Measurements from ENCODE around the gene RAMAC.
"Not testable (repeated sequence)": the region's sequence is repeated elsewhere in the genome, so short reads cannot be mapped to it uniquely, and the experiment has no call there.

RAMAC gene

GRCh38 chr15:82966671-82967071 lies 19.3 kb upstream of the RAMAC start:
- no peak for DNase-seq

DNA sequence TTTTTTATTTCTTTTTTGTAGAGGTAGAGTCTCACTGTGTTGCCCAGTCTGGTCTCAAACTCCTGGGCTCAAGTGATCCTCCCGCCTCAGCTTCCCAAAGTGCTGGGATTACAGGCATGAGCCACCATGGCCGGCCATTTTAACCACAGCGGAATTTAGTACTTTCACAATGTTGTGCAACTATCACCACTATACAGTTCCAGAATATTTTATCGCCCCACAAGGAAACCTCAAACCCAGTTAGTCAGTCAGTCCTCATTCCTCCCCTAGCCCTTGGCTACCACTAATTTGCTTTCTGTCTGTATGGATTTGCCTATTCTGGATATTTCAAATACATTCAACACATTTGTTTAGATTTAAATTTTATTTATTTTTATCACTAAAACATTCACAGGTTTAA lies 17.9 kb upstream of the RAMAC start:
- DNase-seq = no peak

GRCh38 chr15:82969353-82969752 lies 16.7 kb upstream of the RAMAC start:
- no peak for DNase-seq

DNA sequence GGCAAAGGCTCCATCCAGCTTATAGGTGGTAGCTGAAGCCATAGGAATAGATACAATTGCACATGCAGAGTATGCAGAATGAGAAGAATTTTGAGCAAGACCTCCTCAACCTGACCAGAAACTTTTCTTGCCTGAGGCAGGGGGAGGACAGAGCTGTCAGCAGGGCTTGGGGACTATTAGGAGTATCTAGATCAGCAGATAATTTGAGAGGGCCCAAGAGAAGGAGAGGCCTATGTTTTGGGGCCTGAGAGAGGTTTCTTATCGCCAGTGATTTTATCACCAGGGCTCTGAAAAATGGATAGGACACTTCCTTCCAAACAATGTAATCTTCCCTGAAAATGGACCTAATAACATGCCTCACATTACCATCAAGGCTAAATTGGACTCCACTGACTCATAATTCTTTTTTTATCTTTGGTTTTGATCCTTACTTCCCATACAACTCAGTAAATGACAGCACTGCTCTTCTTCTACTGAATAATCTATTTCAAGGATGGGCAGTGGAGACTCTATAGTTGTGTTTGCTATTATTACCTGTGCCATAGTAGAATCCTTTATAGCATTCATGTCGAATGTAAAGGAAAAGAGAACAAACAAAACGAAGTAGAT lies 15.8 kb upstream of the RAMAC start:
- DNase-seq = no peak

DNA sequence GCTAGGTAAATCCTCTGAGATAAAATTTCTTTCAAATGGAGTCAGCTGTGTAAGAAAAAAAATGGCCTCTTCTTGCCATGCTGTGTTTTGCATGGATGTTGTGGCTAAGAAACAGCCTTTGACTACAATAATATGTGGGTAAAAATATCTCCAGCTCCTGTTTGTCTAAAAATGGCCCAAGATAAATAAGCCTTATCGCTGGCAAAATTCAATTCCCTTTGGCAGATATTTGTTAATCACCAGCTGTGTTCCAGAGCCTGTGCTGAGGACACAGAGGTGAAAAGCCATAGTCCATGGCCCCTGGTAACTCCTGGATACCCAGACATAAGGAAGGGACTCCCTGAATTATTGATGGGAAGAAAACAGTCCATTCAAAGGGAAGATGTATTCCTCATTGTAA lies 15.3 kb upstream of the RAMAC start:
- no peak for DNase-seq

DNA sequence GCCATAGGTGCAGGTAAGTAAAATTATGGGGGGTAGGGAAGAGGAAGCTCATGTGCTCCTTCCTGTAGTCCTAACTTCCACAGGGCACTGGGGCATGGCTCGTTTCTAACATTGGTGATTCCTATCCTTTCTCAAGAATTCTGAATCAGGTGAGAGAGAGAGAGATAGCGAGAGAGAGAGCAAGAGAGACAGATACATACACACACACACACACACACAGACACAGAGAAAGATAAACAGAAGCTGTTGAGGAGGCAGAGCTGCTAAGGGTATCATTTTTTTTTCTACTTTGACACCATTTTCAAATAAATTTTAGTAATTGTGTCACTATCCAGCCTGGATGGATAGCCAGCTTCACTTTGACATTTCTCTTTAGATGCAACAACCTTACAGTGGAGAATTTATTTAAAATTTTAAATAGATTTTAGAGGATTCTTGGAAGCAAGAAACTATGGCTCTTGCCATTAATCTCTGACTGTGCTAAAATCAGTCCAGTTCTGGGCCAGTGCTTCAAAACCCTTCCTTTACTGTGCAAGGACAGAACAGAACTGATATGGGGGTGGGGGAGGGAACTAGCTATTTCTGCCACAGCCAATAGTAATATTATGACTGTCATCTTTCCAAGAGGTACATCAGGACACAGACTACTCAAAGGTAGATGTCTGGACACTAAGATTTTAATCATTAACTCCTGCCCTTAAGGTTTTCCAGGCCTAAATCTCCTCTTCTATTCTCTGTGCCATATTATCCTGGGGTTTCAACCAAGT lies 14.6 kb upstream of the RAMAC start:
- DNase-seq = no peak

DNA sequence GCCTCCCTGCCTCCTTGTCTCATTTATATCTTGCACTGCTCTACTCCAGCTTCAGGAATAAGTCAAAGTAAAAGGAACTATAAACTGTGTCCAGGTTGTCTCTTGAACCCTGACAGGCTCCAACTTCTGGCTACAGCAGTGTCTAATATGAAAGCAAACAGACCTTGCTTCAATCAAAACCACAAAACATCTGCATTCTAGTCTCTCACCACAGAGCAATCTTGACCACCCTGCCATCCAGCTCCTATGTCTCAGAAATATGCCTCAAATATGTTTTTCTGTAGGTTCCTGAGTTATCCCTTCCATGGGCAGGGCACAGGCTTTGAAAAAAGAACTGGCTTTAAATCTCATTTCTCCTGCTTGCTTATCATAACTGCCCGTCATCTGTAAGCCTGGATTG lies 13.0 kb upstream of the RAMAC start:
- no peak for DNase-seq

- DNase-seq = no peak
Observed at GRCh38 chr15:82977076-82977475, 8.9 kb upstream of the RAMAC start.

DNA sequence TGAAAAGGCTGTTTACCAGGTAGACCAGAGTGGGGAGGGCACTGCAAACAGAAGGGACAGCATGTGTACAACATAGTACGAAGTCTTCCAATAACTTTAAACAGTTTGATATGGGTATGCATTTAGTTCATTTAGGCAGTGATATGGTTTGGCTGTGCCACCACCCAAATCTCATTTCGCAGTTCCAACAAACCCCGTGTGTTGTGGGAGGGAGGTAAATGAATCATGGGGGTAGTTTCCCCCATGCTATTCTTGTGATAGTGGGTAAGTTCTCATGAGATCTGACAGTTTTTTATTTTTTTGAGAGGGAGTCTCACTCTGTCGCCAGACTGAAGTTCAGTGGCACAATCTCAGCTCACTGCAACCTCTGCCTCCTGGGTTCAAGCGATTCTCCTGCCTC lies 7.6 kb upstream of the RAMAC start:
- no peak for DNase-seq

DNA sequence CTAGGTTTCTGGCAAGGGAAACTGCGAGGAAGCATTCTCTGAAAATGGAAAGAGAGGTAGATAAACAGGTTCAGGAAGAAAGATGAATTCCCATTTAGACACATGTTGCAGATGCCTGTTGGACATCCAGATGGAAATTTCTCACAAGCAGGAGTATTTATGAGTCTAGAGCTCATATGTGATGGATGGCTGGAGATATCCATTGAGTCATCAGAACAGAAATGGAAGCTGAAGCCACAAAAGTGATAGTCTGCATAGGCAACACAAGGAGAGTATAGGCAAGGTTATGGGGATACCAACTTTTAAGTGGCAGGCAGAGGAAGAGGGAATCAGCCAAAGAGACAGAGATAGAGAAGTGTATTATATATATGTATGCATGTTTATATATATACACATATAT lies 6.3 kb upstream of the RAMAC start:
- no peak for DNase-seq

DNA sequence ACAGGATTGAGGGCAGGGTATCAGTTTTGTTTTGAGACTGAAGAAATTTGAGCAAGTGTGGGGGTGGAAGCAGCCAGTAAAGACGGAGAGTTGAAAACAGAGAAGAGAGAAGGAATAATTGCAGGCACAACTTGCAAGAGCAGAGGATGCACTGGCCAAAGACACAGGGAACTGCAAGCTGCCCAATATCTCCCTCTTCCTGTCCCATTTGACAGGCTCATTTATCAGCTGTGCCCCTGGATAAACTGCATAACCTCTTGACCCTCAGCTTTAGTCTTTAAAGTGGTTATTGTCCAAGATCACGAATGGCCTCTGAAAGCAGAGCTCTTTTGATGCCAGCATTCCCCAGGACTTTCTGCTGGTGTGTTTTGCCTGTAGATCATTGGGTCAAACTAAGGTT lies 5.0 kb upstream of the RAMAC start:
- no peak for DNase-seq

GRCh38 chr15:82986442-82986780 lies 401 bp downstream of the RAMAC start:
- DNase-seq = no peak

DNA sequence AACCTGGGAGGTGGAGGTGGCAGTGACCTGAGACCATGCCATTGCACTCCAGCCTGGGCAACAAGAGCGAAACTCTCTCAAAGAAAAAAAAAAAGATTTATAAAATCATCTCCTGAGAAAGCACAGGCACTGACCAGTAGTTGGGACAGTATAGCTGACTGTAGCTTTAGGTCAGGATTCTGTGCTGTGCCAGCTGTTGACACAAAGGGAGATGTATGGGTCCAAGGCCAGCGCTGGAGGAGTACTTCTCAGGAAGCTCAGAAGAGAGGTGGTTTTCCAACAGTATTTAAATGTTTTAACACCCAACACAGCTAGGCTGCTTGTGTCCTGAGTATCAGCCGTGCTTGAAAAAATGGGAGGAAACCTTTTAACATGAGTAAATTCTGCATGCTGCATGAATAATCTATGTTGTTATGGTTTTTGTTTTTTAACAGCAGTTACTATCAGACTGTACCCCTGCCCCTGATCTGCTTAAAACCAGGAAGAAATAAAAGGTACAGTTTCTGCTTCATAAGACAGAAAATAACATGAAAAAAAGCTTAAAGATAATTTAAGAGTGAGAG lies 6.5 kb downstream of the RAMAC start:
- no peak for DNase-seq

DNA sequence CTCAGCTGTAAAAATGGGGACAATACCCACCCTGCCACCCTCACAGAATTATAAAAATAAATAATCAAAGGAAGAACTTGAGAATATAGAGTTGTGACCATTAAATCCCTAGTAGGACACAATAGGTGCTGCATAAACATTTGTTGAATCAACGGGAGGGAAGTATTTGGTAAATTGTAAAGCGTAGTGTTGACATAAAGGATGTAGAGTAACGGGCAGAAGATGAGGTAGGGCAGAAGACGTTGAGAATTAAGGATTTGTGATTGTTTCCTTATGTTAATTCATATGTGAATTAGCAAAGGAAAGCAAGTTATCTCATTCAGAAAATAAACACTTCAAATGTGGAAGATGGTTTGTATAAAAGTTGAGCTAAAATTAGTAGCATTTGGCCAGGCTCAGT lies 7.1 kb downstream of the RAMAC start:
- DNase-seq = no peak

DNA sequence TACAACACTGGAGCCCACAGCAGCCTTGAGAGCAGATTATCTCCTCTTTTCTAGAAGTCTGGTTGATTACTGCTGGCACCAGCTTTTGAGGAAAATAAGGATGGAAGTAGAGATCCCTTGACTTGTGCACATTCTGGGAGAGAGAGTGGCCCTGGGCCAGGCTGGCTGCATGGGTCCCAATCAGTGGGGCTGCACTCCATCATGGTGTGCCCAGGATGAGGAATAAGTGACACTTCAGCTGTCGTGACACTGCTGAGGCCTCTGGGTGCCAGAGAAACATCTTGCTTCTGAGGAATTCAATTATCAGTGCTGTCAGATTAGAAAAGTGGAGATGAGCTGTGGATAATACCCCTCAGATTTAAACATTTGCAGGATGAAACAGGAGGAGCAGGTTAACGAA lies 9.1 kb downstream of the RAMAC start:
- no peak for DNase-seq

- no peak for DNase-seq
Observed at GRCh38 chr15:82995938-82996337, 9.9 kb downstream of the RAMAC start.

GRCh38 chr15:82999426-82999825 lies 13.4 kb downstream of the RAMAC start:
- no peak for DNase-seq

DNA sequence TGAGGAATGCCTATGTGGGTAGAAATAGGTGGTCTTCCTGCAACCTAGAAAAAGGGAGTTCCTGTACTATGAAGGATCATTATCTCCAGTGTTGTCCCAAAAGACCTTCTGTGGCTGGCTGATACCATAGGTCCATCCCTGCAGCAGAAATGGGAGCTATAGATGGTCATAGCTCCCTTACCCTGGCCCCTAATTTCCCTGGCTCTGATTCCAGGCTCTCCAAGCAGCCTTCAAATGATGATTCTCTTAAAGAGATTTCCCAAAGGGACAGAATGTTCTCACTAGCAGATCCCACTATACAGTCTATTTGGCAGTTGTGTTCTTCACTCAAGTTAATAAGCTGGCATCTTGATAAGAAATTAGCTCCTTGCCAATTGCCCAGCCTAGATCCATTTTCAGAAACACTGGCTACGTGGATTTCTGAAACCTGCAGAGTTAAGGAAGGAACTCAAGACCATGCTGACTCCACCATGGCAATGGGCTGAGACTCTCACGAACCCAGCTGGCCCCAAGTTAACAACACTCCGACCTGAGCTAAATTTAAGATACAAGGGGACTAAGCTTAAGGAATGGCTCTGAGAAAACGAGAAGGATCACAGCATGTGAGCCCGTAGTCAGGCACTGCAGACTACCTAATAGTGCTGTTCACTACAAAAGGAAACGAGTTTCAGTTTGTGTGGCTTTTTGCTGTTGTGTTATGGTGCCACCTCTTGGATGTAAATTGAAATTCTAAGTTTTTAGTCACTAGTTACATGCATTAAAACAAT lies 14.1 kb downstream of the RAMAC start:
- DNase-seq = peak in 7 of 56 donors; percentile 1 to 23 (median 8)

GRCh38 chr15:83000672-83001031 lies 14.6 kb downstream of the RAMAC start:
- DNase-seq = not testable (repeated sequence)

DNA sequence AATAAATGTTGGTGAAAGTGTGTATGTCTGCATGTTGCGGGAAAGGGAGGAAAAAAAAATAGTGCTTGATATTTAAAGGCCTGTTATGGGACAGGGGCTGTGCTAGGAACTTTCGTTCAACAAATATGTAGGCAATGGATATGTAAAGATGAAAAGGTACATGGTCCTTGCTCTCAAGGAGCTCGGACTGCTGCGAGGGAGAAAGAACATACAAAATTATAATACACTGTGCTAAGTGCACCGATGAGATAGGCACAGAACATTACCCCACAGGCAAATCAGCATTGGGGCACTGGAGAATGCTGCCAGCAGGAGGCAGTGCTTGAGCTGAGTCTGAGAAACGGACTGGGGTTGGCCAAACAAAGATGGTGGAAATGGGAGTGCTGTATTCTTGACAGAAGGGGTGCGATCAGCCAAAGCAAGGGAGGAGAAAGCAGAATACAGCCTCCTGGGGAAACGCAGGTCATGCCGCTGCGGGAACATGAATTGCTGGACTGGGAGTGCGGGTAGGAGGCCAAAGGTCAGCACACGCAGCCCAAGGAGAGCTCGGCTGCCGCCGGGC lies 24.8 kb downstream of the RAMAC start:
- peak in 50 of 56 donors; percentile 8 to 77 (median 50) for DNase-seq

GRCh38 chr15:83011271-83012075 lies 25.5 kb downstream of the RAMAC start, which contains the start of gene C15orf40:
TSS of gene C15orf40 (minus strand) at chr15:83011639. CDS start at chr15:83011607, 32 bp downstream.
- peak; percentile 41 to 93 (median 79) for DNase-seq

Data from amygdala (tissue), 56 donors.